Cerebellar cortex (tissue), 1 donor: ENCODE measurements around the gene ACSS2.
A peak's percentile ranks its signal among the peaks of the same experiment; 100 is the strongest.

Experiments
- DNase-seq: peaks from one replicate; pipeline ENCODE4 v3.0.0-alpha.2; 2015; ENCODE audit warnings: low spot score

The ACSS2 gene, protein sequence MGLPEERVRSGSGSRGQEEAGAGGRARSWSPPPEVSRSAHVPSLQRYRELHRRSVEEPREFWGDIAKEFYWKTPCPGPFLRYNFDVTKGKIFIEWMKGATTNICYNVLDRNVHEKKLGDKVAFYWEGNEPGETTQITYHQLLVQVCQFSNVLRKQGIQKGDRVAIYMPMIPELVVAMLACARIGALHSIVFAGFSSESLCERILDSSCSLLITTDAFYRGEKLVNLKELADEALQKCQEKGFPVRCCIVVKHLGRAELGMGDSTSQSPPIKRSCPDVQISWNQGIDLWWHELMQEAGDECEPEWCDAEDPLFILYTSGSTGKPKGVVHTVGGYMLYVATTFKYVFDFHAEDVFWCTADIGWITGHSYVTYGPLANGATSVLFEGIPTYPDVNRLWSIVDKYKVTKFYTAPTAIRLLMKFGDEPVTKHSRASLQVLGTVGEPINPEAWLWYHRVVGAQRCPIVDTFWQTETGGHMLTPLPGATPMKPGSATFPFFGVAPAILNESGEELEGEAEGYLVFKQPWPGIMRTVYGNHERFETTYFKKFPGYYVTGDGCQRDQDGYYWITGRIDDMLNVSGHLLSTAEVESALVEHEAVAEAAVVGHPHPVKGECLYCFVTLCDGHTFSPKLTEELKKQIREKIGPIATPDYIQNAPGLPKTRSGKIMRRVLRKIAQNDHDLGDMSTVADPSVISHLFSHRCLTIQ

DNA sequence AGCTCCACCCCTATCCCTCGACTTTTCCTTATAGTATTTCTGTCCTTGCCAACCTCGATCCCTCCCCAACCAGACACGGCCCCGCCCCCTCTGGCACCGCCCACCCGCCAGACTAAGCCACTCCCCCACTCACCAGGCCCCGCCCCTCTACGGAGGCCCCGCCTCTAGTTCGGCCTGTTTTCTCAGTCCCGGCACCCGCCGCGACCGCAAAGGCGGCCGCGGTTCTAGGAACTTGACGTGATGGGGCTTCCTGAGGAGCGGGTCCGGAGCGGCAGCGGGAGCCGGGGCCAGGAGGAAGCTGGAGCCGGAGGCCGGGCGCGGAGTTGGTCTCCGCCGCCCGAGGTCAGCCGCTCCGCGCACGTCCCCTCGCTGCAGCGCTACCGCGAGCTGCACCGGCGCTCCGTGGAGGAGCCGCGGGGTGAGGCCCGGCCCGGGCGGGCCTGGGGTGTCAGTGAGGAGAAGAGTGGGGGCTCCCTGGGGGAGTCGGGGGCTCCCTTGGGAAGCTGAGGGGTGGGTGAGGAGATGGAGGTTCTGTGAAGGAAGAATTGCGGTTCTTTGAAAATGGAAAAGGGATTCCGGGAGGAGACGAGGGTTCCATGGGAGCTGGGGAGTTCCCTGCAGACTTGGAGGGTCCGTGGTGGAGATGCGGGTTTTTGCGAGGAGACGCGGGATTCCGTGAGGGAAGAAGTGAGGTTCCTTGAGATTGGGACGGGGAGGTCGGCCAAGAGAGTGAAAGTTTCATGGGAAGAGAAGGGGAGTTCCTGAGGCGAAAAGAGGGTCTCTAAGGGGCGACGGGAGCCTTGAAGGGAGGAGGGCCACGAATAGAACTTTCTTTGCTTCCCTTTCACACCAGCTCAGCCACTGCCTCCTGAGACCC is at the start of gene ACSS2:
Gene ACSS2 (plus strand): TSS at position 207 of the 877 bp plus-strand sequence. CDS start 34 bp downstream, at position 241.
- peak; percentile 98 for DNase-seq

DNA sequence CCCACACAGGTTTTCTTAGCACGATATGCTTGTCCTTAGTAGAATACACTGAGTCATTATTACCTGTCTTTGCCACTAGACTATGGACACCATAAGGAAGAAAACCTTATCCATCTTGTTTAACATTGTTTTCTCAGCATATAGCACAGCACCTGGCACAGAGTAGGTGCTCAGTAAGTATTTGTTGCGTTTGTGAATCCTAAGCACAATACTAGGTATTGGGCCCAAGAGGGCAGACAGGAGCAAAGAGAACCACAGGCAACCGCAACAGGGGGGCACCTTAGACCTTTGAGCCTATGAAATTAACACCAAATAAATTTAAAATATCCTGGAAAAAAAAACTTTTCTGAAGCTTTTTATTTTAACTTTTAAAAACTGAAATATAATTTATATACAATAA is 47.2 kb upstream of the ACSS2 start:
- DNase-seq: no peak

DNA sequence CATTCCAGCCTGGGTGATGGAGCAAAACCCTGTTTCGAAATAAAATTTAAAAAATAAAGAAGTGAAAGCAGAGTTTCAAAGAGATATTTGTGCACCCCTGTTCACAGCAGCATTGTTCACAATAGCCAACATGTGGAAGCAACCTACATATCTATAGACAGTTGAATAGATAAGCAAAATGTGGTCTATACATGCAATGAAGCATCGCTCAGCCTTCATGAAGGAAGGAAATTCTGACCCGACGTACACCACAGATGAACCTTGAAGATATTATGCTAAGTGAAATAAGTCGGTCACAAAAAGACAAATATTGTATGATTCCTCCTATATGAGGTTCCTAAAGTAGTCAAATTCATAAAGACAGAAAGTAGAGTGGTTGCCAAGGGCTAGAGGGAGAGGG is 44.5 kb upstream of the ACSS2 start:
- DNase-seq: no peak

DNA sequence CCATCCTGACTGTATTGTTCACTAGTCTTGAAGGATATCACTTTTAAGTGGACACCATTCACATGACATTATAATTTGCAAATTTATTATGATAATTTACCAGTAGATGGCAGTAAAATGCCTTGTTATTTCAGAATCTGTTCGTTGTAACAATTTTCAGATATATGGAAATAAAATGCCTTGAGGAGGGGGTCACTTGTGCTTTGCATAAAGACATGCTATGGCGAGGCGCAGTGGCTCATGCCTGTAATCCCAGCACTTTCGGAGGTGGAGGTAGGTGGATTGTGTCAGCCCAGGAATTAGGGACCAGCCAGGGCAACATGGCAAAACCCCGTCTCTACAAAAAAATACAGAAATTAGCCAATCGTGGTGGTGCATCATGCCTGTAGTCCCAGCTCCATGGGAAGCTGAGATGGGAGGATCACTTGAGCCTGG is 41.9 kb upstream of the ACSS2 start:
- peak; percentile 68 for DNase-seq

DNA sequence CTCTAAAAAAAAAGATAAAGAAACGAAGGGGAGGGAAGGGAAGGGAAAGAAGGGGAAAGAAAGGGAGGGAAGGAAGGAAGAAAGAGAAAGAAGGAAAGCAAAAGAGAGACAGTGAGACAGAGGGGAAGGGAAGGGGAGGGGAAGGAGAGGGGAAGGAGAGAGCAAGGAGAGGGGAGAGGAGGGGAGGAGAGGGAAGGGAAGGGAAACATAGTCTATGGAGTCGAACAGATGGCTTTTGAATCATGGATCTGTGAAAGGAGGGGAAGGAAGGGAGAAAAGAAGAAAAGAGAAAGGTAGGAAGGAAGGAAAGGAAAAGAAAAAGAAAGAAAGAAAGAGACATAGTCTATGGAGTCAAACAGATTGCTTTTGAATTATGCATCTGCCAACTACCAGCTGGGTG is 34.3 kb upstream of the ACSS2 start:
- DNase-seq: no peak

DNA sequence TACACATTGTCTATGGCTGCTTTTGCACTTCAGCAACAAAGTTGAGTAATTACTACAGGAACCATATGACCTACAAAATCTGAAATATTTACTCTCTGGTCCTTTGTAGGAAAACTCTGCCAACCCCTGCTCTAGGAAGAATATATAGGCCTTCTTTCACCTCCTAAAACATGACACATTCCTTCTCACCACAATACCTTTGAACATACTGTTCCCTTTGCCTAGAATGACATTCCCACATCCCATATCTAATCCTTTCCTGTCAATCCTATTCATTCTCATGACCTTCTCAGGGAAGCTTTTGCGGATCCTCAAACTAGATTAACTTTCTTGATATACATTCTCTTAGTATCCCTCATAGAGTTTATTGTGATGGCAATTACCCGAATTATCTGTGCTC is 33.0 kb upstream of the ACSS2 start:
- DNase-seq: no peak

DNA sequence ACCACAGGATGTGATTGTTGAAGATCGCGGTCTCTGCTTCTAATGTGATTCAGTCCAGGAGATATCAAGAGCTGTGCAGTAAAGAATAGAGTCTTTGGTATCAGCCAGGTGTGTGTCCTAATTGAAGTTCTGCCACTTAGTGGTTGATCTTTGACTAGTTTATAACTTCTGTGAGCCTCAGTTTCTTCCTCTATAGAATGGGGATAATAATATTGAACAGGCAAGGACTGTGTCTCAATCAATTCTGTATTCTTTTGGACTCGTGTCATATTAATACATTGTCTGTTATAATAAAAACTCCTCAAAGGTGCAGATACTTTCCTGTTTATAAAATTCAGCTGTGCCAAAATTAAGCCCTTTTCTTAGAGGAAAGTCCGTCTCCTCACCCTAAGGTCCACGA is 27.8 kb upstream of the ACSS2 start:
- DNase-seq: no peak

DNA sequence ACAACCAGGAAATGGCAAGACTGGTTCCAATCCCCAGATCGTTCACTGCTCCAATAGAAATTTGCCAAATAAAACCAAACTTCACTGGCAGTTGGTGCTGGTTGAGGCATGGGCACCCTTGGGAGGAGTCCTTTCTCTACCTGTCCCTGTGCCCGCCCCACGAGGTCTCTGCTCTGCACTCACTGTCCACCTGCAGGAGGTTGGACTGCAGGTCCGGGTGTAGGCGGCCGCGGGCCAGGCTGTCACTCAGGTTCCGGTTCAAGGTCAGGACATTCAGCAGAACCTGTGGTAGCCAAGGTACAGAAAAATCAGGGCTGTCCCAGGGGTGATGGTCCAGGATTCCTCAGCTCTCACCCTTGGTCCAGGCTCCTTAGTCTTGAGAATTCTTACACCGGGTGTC is 26.6 kb upstream of the ACSS2 start:
- no peak for DNase-seq

DNA sequence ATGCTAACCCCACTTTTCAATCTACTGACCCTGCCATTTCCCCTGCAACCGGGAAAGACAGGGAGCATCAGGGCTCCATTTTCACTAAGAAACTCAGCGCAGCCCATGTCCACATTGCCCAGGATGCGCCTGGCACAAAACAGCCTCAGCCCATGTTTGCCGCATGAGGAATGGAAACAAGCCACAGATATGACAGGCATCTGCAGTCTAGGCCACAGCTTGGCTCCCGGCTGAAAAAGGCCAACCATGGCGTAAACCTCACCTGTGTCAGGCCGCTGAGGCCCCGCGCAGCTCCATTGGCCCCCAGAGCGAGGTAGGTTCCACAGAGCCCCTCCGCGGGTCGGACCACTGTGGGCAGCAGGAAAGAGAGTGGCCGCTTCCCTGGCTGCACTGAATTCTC is 25.4 kb upstream of the ACSS2 start:
- no peak for DNase-seq

DNA sequence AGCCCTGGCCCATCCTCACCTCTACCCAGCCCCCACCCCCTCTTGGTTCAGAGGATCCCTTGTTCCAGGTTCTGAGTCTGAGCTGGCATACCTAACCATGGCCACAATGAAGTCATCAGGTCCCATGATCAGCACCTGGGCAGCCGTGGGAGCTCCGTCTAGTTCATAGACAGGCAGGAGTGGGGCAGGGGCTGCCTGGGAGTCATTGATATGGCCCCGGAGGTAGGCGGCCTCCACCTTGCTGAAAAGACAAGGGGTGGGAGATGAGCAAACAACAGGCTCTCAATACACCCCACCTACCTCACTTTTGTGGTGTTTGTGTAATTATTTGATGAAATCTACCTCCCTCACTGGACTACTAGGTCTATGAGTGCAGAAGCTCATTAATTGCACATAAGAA is 24.1 kb upstream of the ACSS2 start:
- no peak for DNase-seq

DNA sequence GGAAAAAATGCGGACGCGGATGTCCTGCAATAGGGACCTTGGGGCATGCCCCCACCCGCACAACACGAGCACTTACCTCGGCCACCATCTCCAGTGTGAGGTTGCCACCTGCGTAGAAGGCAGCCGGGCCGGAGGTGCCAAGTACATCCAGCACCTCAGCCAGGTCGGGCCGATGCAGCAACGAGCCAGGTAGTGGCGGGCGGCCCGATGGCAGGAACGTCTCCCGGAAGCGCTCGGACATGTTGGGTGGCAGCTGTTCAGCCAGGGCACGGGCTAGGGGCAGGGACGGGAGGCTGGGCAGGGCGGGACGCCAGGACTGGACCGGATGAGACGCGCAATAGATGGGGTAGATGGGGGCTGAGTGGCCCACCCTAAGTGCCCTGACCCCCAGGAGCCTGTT is 17.0 kb upstream of the ACSS2 start:
- DNase-seq: no peak

DNA sequence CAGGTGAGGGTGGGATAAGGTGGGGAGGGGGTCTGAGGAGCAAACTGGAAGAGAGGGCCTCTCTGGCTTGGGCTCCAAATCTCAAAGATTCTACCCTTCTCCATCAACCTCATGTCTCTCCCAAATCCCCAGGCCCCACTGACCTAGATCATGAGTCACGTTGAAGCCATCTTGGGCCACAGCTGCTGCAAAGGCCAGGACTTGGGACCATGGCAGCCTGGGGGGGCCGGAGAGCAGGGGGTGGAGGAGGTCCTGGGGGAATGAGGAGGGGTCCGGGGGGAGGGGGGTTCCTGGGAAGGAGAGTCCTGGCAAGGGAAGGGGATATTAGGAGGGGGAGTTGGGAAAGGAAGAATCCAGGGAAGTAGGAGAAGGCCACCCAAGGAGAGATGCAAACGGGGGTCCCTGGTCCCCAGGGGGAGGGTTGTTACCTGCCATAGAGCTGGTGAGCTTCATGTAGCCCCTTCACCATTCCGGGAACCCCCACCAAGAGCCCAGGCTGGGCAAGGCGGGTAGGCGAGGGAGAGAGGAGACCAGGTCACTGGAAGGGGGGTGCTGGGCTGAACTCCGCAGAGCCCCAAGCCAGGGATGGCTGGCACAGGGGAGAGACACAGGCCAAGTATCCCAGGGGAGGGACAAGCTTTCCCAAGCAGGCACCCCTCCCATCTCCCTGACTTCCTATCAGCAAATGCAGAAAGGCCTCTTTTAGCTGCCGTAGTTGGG is 16.4 kb upstream of the ACSS2 start:
- DNase-seq: no peak

DNA sequence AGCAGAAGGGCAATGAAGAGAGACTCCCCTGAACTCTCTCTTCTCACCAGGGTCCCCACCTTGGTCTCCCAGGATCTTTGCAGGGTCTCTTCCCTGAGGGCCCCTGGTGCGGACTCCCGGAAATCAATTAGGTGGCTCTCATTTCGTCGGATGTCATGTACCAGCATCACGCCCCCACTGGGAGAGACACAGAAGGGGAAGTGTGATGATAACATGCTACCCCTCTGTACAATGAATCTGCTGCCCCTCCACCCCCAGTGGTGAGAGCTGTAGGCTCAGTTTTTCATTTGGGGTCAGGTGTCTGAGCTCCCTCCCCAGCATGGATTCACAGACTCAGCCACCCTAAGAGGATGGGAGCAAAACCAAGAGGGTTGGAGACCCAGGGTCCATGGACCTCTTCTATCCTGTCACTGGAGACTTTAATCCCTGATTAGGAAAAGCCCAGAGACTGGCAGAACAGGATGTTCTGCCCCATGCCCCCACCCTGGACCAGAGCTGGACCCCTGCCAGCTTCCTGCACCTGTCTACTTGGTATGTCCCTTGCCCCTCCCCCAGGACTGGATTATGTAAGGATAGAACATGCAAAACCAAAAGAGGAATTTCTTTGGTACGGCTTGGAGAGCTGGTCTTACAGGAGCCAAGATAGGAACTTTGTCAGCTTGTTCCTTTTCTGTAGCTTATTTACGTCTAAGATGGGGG is 14.9 kb upstream of the ACSS2 start:
- DNase-seq: peak; percentile 75

DNA sequence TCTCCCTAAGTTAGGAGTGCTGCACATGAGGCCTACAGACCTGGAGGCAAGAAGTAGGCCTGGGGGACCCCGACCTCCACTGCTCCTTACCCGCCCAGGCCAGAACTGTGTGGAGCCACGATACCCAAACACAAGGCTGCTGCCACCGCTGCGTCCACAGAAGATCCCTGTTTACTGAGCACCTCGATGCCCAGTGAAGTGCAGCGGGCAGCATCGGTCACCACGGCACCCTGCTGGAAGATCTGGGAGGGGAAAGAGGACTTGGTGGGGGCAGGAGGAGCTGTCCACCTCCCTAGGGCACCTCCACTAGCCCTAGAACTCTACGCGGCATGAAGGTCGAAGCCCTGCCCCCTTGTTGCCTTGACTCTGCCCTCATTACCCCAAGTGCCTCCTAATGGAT is 13.7 kb upstream of the ACSS2 start:
- no peak for DNase-seq

DNA sequence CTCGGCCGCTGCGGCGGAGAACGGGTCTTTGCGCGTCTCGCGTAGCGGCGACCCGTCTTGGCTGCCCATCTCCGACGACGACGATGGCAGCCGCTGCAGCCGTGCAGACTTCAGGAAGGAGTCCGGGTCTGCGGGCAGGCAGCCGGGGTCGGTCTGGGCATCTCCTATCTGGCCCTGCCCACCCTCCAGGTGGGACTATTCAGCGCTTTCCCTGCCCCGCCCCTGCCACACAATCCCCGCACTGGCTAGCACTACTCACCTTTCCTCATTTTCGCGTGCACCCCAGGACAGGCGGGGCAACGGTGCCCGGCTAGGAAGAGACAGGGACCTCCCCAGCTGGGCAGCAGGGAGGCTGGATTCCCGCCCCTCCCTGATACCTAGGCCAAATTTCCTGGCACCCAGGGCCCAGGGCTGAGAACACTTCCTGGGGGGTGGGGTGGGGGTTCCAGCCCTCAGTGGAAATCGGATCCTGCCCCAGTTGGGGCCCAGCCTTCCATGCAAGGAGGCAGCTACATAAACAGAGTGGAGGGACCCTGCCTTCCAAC is 12.9 kb upstream of the ACSS2 start:
- DNase-seq: no peak

DNA sequence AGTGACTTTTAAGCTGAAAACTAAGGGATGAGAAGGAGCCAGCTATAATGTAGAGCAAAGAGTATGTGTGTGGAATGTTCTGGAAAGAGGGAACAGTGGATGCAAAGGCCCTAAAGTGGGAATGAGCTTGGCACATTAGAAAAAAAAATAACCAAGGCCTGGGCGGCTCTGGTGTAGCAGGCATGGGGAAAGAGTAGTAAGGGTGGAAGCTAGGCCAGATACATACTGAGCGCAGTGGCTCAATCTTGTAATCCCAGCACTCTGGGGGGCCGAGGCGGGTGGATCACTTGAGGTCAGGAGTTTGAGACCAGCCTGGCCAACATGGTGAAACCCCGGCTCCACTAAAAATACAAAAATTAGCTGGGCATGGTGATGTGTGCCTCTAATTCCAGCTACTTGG is 12.2 kb upstream of the ACSS2 start:
- no peak for DNase-seq

DNA sequence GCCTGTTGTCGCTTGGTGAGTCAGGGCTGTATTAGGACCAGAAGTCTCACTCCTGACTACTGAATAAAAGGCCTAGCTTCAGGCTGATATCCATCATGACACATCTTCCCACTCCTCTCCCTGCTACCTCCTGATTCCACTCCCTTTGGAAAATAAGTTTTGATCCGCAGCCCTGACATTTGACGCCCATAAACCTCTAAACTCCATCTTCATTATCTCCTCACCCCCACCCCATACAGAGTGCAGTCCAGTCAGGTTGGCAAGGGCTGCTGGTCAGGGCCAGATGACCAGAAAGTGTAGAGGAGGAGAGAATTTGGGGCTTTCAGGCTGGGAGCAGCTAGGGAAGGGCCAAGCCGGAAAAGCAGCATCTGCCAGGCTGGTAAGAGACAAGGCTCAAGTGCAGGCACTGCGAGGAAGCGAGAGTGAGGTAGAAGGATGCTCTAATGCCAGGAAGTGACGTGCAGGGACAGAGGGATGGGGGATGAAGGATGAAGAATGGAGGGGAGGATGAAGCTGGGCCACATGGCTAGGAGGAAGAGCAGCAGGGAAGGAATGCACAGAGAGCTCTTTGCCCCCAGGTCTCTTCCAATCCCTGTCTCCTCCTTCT is 5.0 kb upstream of the ACSS2 start:
- DNase-seq: peak; percentile 82

DNA sequence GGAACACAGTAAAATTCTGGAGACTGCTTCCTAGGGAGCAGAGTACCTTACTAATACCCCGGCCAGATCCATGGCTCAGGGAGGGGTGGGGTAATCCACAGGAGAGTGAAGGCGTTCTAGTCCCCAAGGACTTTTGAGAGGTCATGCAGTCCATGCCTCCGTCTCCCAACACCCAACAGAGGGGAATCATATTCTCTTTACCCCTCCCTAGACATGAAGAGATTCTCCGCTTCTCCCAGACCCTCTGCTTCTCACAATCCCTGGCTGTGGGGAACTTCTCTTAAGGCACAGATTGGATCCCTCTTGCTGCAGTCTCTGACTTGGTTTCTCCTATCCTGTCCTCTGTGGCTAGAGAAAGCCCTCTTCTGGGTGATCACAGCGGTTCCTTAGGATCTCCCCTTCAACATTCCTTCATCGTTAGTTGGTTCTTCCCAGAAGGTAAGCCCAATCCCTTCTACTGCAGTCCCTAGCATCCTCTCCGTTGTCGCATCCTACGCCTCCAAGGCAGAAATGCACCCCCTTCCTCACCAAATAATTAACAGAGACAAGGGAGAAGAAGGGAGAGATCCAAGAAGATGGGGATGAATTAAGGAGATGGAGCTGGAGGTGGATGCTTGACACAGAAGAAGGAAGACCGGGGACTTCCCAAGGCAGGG is 4.3 kb upstream of the ACSS2 start:
- peak; percentile 50 for DNase-seq

DNA sequence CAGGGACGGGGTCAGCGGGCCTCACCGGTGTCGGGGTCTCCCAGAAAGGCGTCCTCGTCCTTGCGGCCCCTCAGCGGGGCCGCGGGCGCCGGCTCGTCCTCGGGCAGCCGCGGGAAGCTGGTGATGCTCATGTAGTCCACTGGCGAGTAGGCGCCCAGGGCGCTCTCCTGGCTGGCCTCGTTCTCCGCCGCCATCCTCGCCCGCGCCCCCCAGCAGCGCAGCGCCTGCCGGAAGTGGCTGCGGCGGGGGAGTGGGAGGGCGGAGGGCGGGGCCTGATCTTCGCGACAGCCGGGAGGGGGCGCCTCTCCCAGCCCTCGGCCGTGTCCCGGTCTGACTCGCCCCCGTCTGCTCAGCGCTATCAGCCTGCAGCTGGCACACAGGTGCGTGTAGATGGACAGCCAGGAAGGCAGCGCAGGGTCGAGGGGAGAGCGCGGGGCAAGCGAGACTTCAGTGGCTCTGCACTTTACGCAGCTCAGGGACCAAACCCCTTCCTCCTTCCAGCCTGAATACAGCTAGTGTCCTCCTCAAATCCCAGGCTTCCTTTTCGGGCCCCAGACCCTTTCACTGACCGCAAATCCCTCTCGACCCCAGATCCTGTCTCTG is 3.7 kb upstream of the ACSS2 start, which contains the start of gene GGT7:
Gene GGT7 (minus strand): TSS at position 235 of the 603 bp plus-strand sequence. CDS start 41 bp downstream, at position 194.
- DNase-seq: peak; percentile 80
